ENCODE measurements around the gene CRKL.
"Not testable (repeated sequence)": the region's sequence is repeated elsewhere in the genome, so short reads cannot be mapped to it uniquely, and the experiment has no call there.

DNA sequence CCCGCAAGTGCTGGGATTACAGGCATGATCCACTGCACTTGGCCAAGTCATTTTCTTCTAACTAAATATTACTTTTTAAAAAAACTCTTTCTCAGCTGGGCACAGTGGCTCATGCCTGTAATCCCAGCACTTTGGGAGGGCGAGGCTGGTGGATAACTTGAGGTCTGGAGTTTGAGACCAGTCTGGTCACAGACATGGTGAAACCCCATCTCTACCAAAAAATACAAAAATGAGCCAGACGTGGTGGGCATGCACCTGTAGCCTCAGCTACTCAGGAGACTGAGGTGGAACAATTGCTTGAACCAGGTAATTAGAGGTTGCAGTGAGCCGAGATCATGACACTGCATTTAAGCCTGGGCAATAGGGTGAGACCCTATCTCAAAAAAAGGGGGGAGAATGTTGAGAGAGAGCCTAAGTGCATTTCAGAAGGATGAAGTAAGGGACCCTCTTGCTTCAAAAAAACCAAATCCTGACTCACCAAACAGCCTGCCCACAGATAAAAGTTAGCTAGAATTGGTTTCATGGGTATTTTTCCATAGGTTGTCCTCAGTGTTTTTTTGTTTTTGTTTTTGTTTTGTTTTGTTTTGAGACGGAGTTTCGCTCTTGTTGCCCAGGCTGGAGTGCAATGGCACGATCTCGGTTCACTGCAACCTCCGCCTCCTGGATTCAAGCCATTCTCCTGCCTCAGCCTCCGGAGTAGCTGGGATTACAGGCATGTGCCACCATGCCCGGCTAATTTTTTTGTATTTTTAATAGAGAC lies 18.8 kb downstream of the CRKL start:
- TF ChIP-seq, protein P1, sequence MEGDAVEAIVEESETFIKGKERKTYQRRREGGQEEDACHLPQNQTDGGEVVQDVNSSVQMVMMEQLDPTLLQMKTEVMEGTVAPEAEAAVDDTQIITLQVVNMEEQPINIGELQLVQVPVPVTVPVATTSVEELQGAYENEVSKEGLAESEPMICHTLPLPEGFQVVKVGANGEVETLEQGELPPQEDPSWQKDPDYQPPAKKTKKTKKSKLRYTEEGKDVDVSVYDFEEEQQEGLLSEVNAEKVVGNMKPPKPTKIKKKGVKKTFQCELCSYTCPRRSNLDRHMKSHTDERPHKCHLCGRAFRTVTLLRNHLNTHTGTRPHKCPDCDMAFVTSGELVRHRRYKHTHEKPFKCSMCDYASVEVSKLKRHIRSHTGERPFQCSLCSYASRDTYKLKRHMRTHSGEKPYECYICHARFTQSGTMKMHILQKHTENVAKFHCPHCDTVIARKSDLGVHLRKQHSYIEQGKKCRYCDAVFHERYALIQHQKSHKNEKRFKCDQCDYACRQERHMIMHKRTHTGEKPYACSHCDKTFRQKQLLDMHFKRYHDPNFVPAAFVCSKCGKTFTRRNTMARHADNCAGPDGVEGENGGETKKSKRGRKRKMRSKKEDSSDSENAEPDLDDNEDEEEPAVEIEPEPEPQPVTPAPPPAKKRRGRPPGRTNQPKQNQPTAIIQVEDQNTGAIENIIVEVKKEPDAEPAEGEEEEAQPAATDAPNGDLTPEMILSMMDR (IDR thresholded peaks at IDR 0.05): not testable (repeated sequence)
- not testable (repeated sequence) for TF ChIP-seq EZH2, EZH2phosphoT487 (IDR thresholded peaks at IDR 0.05)

Measured in neural progenitor cell (in vitro differentiated cells).